GM21576 (cell line): ENCODE data around the gene RAB27A.

Experiments used
- ATAC-seq: cut with Tn5 transposase; IDR thresholded peaks from one replicate; pipeline ENCODE4 v1.9.1; 2021; ENCODE audit warnings: mild to moderate bottlenecking, moderate library complexity; ENCODE audit not compliant: unreplicated experiment

RAB27A gene

GRCh38 chr15:55230051-55230670 lies 59.5 kb downstream of the RAB27A start:
- ATAC-seq: no peak

GRCh38 chr15:55226127-55226526 lies 63.5 kb downstream of the RAB27A start:
- no peak for ATAC-seq

- no peak for ATAC-seq
These were observed 64.7 kb downstream of the RAB27A start for GRCh38 chr15:55224892-55225291.

GRCh38 chr15:55222588-55222987 lies 67.0 kb downstream of the RAB27A start:
- ATAC-seq: peak; percentile 76

GRCh38 chr15:55221090-55222011 lies 68.3 kb downstream of the RAB27A start:
- ATAC-seq: peak; percentile 31

GRCh38 chr15:55220606-55221005 lies 69.0 kb downstream of the RAB27A start:
- no peak for ATAC-seq

GRCh38 chr15:55218056-55218455 lies 71.6 kb downstream of the RAB27A start:
- ATAC-seq: no peak

GRCh38 chr15:55204464-55204863 lies 85.1 kb downstream of the RAB27A start:
- ATAC-seq: no peak

- ATAC-seq: no peak
These were observed 87.4 kb downstream of the RAB27A start for GRCh38 chr15:55202206-55202605.

- no peak for ATAC-seq
These were observed 90.9 kb downstream of the RAB27A start for GRCh38 chr15:55198706-55199105.

- ATAC-seq: no peak
These were observed 91.9 kb downstream of the RAB27A start for GRCh38 chr15:55197719-55198118.

- ATAC-seq: peak; percentile 5
These were observed 92.3 kb downstream of the RAB27A start for GRCh38 chr15:55197362-55197705.

GRCh38 chr15:55196458-55197361 lies 92.9 kb downstream of the RAB27A start, which contains the start of gene RSL24D1:
Gene RSL24D1, minus strand, starts transcription at chr15:55196941. Its CDS starts 51 bp downstream, at chr15:55196890.
- peak; percentile 96 for ATAC-seq

- ATAC-seq: no peak
These were observed 93.6 kb downstream of the RAB27A start for GRCh38 chr15:55195996-55196395.

GRCh38 chr15:55194256-55194655 lies 95.4 kb downstream of the RAB27A start:
- ATAC-seq: no peak

- ATAC-seq: no peak
These were observed 103.3 kb downstream of the RAB27A start for GRCh38 chr15:55186331-55186730.

GRCh38 chr15:55183679-55184078 lies 105.9 kb downstream of the RAB27A start:
- ATAC-seq: no peak

- no peak for ATAC-seq
These were observed 110.5 kb downstream of the RAB27A start for GRCh38 chr15:55179141-55179540.

- no peak for ATAC-seq
These were observed 119.3 kb downstream of the RAB27A start for GRCh38 chr15:55170361-55170760.

GRCh38 chr15:55168350-55168974 lies 121.2 kb downstream of the RAB27A start:
- peak; percentile 96 for ATAC-seq

- ATAC-seq: no peak
These were observed 125.3 kb downstream of the RAB27A start for GRCh38 chr15:55164284-55164683.
